Ishikawa (cell line): ENCODE results near the gene MAD1L1.

Source experiments
- EP300 ChIP-seq: IDR thresholded peaks from 2 replicates; pipeline ENCODE4 v1.6.1; 2012; ENCODE audit warnings: borderline replicate concordance
- FOXM1 ChIP-seq: IDR thresholded peaks from 2 replicates; pipeline ENCODE4 v1.6.1; 2012; ENCODE audit warnings: low read depth, borderline replicate concordance
- RAD21 ChIP-seq: IDR thresholded peaks from 2 replicates; pipeline ENCODE4 v1.6.1; 2012; ENCODE audit warnings: low read depth
- TEAD4 ChIP-seq: IDR thresholded peaks from 2 replicates; pipeline ENCODE4 v1.6.1; 2012

GRCh38 chr7:1988533-1988930, 244.2 kb downstream of the MAD1L1 start:
- TF ChIP-seq FOXM1 (no peak), TEAD4 (no peak), EP300 (no peak), RAD21 (no peak)
